NCI-H146 treated with DMSO at 0.1 percent for 48 hours (cell line): ENCODE measurements around the gene RAMP3.

Experiments used
- DNase-seq: peaks from one replicate; lab custom pipeline; 2025; ENCODE audit not compliant: unreplicated experiment; lab: John Stamatoyannopoulos, UW

RAMP3 gene

GRCh38 chr7:45219801-45220435, 62.3 kb downstream of the RAMP3 start:
- no peak for DNase-seq

GRCh38 chr7:45220846-45221618, 63.4 kb downstream of the RAMP3 start:
- no peak for DNase-seq

GRCh38 chr7:45221896-45222604, 64.5 kb downstream of the RAMP3 start:
- no peak for DNase-seq

GRCh38 chr7:45223078-45223477, 65.5 kb downstream of the RAMP3 start:
- no peak for DNase-seq

- no peak for DNase-seq
These were observed 66.4 kb downstream of the RAMP3 start for GRCh38 chr7:45223728-45224630.

GRCh38 chr7:45224832-45225231, 67.2 kb downstream of the RAMP3 start:
- DNase-seq: no peak

- DNase-seq: no peak
These were observed 67.8 kb downstream of the RAMP3 start for GRCh38 chr7:45225311-45225947.

GRCh38 chr7:45225948-45226335, 68.4 kb downstream of the RAMP3 start:
- no peak for DNase-seq

- DNase-seq: no peak
These were observed 71.7 kb downstream of the RAMP3 start for GRCh38 chr7:45229156-45229920.

- DNase-seq: no peak
These were observed 72.5 kb downstream of the RAMP3 start for GRCh38 chr7:45230083-45230482.

- no peak for DNase-seq
These were observed 73.1 kb downstream of the RAMP3 start for GRCh38 chr7:45230611-45231165.

- DNase-seq: peak; percentile 51
These were observed 75.7 kb downstream of the RAMP3 start for GRCh38 chr7:45233249-45233775.
